ENCODE data around the gene SPOCK2. TPM values are rescaled to one million over a fixed set of nuclear protein-coding genes. Genes with fewer than 3 reads are reported as not detected.

SPOCK2 gene
- total and polyA plus RNA-seq, 2 of the 13 experiments (the other 11 are each of a cell fraction or from before 2014, with no cell fraction given): 8.6 to 30.6 TPM

DNA sequence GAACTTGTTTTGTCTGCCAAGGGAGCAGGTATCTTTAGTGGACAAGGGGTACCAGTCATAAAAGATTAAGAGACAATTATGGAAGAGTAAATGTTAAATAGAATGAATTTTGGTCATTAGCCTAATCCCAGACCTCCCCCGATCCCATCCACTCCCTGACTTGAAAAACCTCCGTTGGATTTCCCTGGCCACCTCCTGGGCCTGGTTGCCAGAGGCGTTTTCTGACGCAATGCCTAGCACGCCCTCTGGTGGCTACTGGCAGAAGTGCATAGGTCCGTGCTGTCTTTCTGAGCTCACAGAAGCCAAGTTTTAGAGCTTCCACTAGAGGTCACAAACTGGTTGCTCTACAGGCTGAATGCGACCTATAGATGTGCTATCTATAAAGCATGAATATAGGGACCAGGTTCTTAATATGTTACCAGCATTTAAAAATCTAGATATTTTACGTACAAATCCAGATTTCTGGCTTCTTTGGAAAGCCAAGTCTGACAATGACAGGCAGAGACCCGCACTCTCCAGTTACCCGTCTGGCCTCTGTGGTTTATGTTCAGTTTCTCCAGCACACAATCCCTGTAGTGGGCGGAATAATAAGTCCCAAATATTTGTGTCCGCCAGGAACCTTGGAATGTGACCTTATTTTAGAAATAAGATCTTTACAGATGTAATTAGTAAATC lies 39.8 kb downstream of the SPOCK2 start (continued):
- no peak for TF ChIP-seq ZNF281 (CRISPR knock-in tag; IDR thresholded peaks at IDR 0.05; ENCODE audit: borderline replicate concordance)
- TF ChIP-seq ZNF225 (CRISPR knock-in tag; IDR thresholded peaks at IDR 0.05): no peak
- TF ChIP-seq SPEN (CRISPR knock-in tag; IDR thresholded peaks at IDR 0.05; ENCODE audit: low read depth): no peak
- no peak for TF ChIP-seq ZNF564 (CRISPR knock-in tag; IDR thresholded peaks at IDR 0.05)
- TF ChIP-seq NR2F1 (CRISPR knock-in tag; IDR thresholded peaks at IDR 0.05): peak in 1 of 2 experiments; percentile 56; a peak in 1 of 4 replicates
- TF ChIP-seq ZNF256 (CRISPR knock-in tag; conservative IDR thresholded peaks at IDR 0.05): no peak
- no peak for TF ChIP-seq NAIF1 (CRISPR knock-in tag; IDR thresholded peaks at IDR 0.05; ENCODE audit: borderline replicate concordance)
- no peak for TF ChIP-seq EHMT2 (IDR thresholded peaks at IDR 0.05; ENCODE audit: borderline replicate concordance, low read depth, low read length)
- TF ChIP-seq NCOR1 (IDR thresholded peaks at IDR 0.05; ENCODE audit: borderline replicate concordance, low read length): no peak
- TF ChIP-seq ZNF605 (CRISPR knock-in tag; IDR thresholded peaks at IDR 0.05): peak; percentile 75
- no peak for TF ChIP-seq PAX8 (CRISPR knock-in tag; IDR thresholded peaks at IDR 0.05; ENCODE audit: borderline replicate concordance)
- TF ChIP-seq, protein P1, sequence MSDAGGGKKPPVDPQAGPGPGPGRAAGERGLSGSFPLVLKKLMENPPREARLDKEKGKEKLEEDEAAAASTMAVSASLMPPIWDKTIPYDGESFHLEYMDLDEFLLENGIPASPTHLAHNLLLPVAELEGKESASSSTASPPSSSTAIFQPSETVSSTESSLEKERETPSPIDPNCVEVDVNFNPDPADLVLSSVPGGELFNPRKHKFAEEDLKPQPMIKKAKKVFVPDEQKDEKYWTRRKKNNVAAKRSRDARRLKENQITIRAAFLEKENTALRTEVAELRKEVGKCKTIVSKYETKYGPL (CRISPR knock-in tag; IDR thresholded peaks at IDR 0.05): no peak
- TF ChIP-seq ZNF749 (CRISPR knock-in tag; IDR thresholded peaks at IDR 0.05; ENCODE audit: borderline replicate concordance): no peak
- peak; percentile 99 for TF ChIP-seq STAG1 (CRISPR knock-in tag; IDR thresholded peaks at IDR 0.05)
- peak; percentile 59; the same call in 1 of the 2 replicates for TF ChIP-seq ZNF317 (CRISPR knock-in tag; IDR thresholded peaks at IDR 0.05)
- no peak for TF ChIP-seq ZSCAN12 (CRISPR knock-in tag; IDR thresholded peaks at IDR 0.05)
- TF ChIP-seq, protein P2, sequence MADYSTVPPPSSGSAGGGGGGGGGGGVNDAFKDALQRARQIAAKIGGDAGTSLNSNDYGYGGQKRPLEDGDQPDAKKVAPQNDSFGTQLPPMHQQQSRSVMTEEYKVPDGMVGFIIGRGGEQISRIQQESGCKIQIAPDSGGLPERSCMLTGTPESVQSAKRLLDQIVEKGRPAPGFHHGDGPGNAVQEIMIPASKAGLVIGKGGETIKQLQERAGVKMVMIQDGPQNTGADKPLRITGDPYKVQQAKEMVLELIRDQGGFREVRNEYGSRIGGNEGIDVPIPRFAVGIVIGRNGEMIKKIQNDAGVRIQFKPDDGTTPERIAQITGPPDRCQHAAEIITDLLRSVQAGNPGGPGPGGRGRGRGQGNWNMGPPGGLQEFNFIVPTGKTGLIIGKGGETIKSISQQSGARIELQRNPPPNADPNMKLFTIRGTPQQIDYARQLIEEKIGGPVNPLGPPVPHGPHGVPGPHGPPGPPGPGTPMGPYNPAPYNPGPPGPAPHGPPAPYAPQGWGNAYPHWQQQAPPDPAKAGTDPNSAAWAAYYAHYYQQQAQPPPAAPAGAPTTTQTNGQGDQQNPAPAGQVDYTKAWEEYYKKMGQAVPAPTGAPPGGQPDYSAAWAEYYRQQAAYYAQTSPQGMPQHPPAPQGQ (CRISPR knock-in tag; IDR thresholded peaks at IDR 0.05; ENCODE audit: borderline replicate concordance): no peak
- TF ChIP-seq, protein P3, sequence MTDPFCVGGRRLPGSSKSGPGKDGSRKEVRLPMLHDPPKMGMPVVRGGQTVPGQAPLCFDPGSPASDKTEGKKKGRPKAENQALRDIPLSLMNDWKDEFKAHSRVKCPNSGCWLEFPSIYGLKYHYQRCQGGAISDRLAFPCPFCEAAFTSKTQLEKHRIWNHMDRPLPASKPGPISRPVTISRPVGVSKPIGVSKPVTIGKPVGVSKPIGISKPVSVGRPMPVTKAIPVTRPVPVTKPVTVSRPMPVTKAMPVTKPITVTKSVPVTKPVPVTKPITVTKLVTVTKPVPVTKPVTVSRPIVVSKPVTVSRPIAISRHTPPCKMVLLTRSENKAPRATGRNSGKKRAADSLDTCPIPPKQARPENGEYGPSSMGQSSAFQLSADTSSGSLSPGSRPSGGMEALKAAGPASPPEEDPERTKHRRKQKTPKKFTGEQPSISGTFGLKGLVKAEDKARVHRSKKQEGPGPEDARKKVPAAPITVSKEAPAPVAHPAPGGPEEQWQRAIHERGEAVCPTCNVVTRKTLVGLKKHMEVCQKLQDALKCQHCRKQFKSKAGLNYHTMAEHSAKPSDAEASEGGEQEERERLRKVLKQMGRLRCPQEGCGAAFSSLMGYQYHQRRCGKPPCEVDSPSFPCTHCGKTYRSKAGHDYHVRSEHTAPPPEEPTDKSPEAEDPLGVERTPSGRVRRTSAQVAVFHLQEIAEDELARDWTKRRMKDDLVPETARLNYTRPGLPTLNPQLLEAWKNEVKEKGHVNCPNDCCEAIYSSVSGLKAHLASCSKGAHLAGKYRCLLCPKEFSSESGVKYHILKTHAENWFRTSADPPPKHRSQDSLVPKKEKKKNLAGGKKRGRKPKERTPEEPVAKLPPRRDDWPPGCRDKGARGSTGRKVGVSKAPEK (CRISPR knock-in tag; IDR thresholded peaks at IDR 0.05; ENCODE audit: borderline replicate concordance): peak; percentile 42; the same call in 1 of the 2 replicates
- TF ChIP-seq CREM (IDR thresholded peaks at IDR 0.05): no peak
- no peak for TF ChIP-seq CREM (CRISPR knock-in tag; IDR thresholded peaks at IDR 0.05)
- TF ChIP-seq ZNF879 (CRISPR knock-in tag; IDR thresholded peaks at IDR 0.05): no peak

Measured in HepG2 (cell line).